Esophagus squamous epithelium (tissue), 4 donors: ENCODE measurements around the gene KIAA1614.

Experiments
- CTCF ChIP-seq, 6 experiments: fragments of 450-650 bp in 4 of 6; fragments of 200-600 bp in 2 of 6; sonication (generic) in 2 of 6; IDR thresholded peaks; one replicate each; pipeline ENCODE4 v1.5.1; 2016 to 2019; ENCODE audit warnings: antibody characterized with exemption in 6 of 6, mild to moderate bottlenecking in 4 of 6, moderate library complexity in 4 of 6
- POLR2A ChIP-seq, 4 donors: fragments of 450-650 bp; IDR thresholded peaks; one replicate each; pipeline ENCODE4 v1.6.1; 2017; ENCODE audit warnings: antibody characterized with exemption in 4 of 4, mild to moderate bottlenecking in 4 of 4, moderate library complexity in 3 of 4

GRCh38 chr1:180927841-180928240 lies 15.1 kb downstream of the KIAA1614 start:
- TF ChIP-seq CTCF (IDR thresholded peaks at IDR 0.05) (no peak), POLR2A (IDR thresholded peaks at IDR 0.05) (no peak)
